Esophagus muscularis mucosa (tissue), 3 donors: ENCODE data around the gene TAF6.

Experiments
- POLR2AphosphoS5 ChIP-seq, 2 donors: sonication (generic); formaldehyde crosslinking; IDR thresholded peaks; one replicate each; pipeline ENCODE4 v1.6.1; 2017; ENCODE audit warnings: antibody characterized with exemption in 2 of 2
- TF ChIP-seq, protein P1 (sequence below), 3 experiments: fragments of 200-600 bp in 2 of 3; fragments of 450-650 bp in 1 of 3; sonication (generic) in 2 of 3; IDR thresholded peaks; one replicate each; pipeline ENCODE4 v1.5.1; 2017 to 2019; ENCODE audit warnings: antibody characterized with exemption in 3 of 3, mild to moderate bottlenecking in 2 of 3, moderate library complexity in 1 of 3

DNA sequence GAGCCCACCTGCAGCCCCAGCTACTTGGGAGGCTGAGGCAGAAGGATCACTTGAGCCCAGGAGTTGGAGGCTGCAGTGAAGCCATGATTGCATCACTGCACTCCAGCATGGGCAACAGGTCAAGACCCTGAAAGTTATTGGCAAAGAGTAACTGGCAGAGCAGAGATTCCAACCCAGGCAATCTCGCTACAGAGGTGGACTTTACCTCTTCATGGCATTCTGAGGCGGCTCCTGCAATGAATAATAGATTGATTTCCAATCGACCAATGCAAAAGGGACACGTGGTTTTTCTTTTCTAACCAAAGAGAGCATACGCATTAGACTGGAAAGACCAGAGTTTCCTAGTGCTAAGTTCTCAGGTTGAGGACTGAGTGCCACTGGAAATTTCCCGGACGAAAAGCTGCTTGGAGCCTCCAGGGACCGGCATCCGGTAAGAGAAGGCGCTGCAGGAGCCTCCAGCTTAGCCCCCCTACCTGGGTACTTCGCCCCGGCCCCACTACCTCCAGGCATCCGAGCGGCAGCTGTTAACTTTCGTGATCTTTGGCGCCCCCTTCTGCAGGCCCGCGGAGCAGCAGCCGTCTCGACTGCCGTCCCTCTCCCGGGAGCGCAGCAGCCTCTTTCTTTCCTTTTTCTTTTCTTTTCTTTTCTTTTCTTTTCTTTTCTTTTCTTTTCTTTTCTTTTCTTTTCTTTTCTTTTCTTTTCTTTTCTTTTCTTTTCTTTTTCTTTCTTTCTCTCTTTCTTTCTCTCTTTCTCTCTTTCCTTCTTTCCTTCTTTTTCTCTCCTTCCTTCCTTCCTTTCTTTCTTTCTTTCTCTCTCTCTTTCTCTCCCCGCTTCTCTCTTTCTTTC lies 11.7 kb upstream of the TAF6 start:
- TF ChIP-seq POLR2AphosphoS5 (IDR thresholded peaks at IDR 0.05) = peak in 1 of 2 donors; percentile 18
- TF ChIP-seq, protein P1, sequence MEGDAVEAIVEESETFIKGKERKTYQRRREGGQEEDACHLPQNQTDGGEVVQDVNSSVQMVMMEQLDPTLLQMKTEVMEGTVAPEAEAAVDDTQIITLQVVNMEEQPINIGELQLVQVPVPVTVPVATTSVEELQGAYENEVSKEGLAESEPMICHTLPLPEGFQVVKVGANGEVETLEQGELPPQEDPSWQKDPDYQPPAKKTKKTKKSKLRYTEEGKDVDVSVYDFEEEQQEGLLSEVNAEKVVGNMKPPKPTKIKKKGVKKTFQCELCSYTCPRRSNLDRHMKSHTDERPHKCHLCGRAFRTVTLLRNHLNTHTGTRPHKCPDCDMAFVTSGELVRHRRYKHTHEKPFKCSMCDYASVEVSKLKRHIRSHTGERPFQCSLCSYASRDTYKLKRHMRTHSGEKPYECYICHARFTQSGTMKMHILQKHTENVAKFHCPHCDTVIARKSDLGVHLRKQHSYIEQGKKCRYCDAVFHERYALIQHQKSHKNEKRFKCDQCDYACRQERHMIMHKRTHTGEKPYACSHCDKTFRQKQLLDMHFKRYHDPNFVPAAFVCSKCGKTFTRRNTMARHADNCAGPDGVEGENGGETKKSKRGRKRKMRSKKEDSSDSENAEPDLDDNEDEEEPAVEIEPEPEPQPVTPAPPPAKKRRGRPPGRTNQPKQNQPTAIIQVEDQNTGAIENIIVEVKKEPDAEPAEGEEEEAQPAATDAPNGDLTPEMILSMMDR (IDR thresholded peaks at IDR 0.05) = peak; percentile 81 to 92 (median 92)
